ENCODE data around the gene DPP6.

DPP6 gene

GRCh38 chr7:154336295-154336694 lies 284.1 kb downstream of the DPP6 start:
- DNase-seq (ENCODE audit: low read depth, low spot score) = no peak

DNA sequence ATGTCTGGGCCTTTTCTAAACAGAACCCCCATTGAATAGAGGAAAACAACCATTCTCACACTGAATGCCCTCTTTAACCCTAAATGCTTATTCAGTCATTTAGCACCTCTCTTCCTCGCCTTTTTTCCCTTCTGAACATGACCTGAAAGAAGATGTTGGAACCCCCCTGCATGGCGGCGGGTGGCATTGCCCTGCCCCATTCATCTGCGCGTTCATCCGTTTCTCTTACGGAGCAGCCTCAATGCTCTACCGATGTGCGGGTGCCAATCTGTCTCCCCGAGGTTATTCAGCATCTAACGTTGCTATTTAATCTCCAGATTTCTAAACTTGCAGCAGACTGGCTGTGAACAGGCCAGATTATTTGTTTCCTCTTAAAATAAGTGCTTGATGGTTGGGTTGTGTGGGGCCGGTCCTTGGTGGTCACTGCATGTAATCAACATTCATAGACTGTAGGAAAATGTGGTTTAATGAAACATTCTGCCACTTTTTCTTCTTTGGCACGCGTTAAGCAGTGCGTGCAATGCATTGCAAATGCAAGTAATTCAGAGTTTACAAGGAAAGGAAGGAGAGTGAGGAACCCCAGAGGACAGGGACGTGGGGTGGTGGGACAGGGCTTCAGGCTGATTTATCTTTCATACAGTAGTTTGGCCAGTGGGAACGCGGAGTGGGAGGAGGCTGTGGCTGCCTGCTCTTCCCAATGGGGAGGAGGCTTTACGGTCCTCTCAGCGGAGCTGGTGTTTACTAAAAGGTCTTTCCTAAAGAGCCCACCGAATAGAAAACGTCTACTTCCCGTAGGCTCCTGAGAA lies 286.7 kb downstream of the DPP6 start:
- no peak for DNase-seq (ENCODE audit: low read depth, low spot score)

DNA sequence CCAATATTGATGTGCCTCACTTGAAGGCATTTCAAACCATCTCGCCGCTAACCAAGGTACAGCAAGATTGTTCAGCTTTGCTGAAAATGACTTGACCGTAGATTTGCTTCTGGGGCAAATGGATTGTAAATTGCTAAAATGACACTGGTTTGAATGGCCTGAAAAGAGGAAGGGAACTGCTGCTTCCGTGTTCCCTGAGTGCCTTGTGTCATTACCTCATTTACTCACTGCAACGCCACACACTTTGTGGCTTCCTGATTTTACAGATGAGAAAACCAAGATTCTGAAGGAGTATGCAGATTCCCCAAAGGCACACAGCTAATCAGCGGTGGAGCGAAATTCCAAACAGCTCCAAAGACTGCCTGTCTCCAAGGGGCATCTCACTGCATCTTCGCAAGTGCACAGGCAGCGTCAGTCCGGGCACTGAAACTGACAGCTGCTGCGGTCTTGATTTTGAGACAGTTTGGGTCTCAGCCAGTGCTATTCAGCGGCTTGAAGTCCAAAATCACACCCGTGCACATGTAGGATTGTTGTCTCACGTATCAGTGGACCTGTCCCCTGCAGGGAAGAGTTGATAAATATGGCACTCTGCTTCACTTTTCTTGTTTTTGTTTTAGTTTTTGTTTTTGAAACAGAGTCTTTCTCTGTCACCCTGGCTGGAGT lies 290.9 kb downstream of the DPP6 start:
- DNase-seq (ENCODE audit: low read depth, low spot score) = no peak

DNA sequence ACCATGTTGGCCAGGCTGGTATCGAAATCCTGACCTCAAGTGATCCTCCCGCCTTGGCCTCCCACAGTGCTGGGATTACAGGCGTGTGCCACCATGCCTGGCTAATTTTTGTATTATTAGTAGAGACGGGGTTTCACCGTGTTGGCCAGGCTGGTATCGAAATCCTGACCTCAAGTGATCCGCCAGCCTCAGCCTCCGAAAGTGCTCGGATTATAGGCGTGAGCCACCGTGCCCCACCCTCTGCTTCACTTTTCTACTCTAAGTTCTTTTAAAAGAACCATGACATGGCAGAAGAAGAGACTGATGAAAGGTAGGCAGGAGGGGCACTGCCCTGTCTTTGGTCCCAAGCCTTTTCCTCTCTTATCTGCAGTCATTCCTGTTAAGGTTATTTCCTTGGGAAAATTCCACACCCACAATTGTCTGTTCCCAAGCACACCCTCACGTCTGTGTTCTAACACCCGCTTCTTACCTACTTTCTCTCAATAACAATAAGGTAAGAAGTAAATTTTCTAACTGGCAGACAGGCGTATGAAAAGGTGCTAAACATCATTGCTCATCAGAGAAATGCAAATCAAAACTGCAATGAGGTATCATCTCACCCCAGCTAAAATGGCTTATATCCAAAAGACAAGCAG lies 291.7 kb downstream of the DPP6 start:
- DNase-seq (ENCODE audit: low read depth, low spot score) = no peak

GRCh38 chr7:154345093-154345492 lies 292.9 kb downstream of the DPP6 start:
- DNase-seq (ENCODE audit: low read depth, low spot score) = no peak

DNA sequence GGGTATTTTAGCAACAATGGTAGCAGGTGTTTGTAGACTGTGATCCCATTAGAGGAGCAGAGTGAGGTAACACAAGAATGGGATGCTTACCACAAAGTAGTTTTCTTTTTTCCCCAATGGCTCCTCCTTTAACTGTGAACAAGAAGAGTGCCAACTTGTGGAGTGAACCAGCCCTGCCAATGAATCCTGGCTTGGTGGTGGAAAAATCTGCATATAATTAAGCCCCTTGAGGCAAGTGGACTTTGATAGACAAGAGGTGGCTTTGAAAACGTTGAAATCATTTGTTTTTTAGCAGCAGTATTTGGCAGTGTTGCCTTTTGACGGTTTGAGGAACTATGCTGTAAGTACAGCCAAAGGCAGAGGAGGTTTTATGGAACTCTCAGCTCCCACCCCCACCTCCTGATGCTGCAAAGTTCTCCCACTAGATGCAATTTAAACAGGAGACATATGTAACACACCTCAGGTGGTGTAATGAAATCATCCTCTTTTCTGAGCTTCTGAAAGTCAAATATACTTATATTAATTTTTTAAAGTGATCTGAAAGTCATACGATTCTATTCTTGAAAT lies 295.6 kb downstream of the DPP6 start:
- no peak for DNase-seq (ENCODE audit: low read depth, low spot score)

DNA sequence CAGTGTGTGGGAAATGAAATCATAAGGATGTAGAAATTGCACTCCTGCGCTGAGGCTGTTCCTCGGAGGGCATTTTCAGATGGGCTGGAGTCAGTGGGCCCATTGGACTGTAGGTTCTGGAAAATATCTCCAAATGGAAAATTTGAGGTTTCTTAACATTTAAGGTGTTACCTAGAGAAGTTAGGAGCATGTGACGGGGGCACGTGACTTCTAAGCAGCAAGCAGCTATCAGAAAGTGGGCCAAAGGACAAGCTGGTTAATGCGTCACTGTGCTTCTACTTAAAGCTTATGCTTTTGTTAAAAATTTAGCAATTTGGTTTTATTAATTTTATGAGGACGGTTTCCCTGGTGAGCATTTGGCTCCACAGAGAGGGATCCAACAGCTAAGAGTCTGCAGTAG lies 298.7 kb downstream of the DPP6 start:
- DNase-seq (ENCODE audit: low read depth, low spot score) = no peak

DNA sequence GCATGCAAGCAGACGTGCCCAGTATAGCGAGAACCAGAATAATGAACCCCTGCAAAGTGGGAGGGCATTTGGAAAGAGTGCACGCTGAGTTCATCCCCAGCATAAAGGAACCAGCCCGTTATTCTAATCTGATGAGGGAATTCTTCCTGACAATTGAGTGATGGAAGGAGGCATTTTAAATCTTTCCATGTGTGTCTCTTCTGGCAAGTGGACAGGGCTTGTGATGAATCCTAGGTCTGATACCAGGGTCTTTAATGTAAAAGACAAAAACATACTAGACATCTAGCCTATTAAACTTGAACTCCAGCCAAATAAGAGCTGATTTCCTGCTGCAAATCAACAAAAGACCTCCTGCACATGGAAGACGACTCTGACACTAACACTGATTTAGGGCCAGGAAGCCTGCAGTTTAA lies 301.2 kb downstream of the DPP6 start:
- DNase-seq (ENCODE audit: low read depth, low spot score) = no peak

DNA sequence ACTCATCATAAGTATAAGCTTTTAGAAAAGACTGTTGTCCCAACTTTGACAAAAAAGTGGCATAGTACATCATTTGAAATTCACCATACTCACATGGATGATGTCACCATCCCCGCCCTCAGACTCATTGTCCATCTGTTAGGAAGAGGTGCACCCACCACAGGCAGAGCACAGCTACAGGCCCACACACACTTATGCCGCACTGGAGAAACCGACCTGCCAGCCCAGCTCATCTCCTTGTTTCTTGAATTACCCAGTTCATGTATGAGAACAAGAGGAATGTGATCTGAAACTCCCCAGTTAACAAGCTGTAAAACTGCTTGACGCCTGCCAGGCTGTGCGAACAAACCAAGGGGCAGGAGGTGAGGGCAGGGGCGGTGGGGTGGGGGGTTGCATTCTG lies 312.0 kb downstream of the DPP6 start:
- no peak for DNase-seq (ENCODE audit: low read depth, low spot score)

- DNase-seq (ENCODE audit: low read depth, low spot score) = no peak
These were observed 319.2 kb downstream of the DPP6 start for GRCh38 chr7:154371424-154371823.

DNA sequence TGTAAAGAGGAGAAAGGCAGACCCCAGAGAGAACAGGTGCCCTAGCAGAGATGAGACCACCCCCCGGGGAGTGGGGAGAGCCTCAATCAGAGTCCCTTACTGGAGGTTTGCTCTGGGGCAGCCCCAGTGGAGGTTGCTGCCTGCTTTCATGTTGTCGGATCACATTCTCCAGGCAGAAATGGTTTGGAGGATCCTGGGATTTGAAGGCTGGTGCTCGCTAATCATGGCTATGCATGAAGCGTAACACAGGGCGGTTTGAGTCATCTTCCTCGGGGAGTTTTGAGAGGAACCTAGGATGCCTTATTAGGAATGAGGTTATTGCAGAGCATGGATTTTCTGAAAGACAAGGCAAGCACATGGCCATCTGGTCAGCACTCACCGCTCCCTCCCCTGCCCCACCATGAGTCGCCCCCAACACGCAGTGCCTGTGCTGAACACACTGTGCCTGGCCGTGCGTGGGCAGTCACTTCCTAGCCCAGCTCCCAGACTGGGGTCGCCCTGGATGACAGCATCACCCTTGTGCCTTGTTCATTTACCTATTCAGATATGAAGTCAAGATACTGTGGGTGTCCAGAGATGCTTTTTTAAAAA lies 319.9 kb downstream of the DPP6 start:
- no peak for DNase-seq (ENCODE audit: low read depth, low spot score)

DNA sequence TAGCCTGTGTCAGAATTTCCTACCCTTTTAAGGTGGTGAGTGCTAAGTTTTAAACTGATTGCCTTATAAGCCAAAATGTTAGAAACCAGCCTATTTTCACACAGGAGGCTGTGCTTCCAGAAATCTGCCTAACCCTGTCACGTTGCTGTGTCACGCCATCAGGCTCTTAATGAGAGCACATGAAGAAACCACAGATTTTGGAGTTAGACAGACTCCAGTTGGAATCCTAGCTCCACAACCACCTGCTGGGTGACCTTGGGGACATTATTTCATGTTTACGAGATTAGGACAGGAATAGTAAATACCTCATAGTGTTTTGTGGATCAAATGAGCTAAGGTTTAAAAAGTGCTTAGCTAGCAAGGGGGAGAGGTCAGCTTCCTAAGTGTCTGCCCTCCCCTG lies 321.8 kb downstream of the DPP6 start:
- no peak for DNase-seq (ENCODE audit: low read depth, low spot score)

DNA sequence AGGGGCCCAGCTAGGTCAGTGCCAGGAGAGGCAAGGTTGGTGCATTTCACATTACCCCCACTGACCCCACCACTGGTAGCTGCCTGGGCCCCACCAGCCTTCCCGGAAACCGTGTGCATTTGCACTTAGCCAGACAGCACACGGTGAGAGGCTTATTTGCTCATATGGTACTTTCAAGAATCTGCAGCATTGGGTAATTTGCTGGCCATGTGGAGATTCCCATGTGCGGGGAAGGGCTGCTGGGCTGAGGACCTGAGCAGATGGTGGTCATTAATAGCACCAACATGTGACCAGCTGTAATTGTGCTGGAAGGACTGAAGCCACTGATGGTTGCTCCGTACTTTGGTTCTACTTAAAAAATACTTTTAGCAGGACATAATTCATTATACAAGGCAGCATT lies 323.8 kb downstream of the DPP6 start:
- DNase-seq (ENCODE audit: low read depth, low spot score) = no peak

GRCh38 chr7:154380771-154381170 lies 328.6 kb downstream of the DPP6 start:
- DNase-seq (ENCODE audit: low read depth, low spot score) = no peak

GRCh38 chr7:154383045-154383444 lies 330.8 kb downstream of the DPP6 start:
- no peak for DNase-seq (ENCODE audit: low read depth, low spot score)

- DNase-seq (ENCODE audit: low read depth, low spot score) = no peak
These were observed 333.0 kb downstream of the DPP6 start for GRCh38 chr7:154385214-154385613.

DNA sequence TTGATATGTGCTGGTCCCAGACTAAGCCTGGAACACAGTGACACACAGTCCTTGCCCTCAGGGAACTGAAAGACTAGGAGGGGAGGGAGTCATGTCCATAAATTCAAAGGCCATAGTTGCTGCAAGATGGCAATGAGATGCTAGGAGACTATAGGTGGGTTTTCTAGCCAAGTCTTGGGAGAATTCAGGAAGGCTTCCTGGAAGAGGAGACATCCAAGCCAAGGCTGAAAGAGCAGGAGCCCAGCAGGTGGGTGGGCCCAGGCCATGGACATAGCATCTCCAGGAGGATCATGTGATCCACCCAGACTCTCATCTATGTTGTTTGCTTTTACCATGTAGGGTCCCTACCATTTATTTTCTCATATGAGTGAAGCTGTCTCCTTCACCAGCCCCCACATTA lies 335.1 kb downstream of the DPP6 start:
- DNase-seq (ENCODE audit: low read depth, low spot score) = no peak

DNA sequence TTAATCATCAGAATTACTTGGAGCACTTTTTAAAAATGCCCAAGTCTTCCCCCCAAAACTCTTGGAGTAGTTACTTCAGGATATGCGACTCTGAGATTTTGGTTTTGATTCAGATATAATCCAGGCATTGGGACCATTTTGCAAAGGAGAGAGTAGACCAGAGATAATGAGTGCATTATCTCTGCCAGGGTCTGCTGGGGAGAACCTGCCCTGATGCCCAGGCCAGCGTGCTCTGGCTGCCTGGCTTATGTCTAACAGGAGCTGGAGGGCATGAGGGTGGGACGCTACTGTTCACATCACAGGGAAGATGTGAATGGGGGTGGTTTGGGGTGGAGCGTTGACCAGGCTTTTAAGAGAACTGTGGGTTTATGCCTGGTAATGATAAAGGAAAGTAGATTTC lies 336.2 kb downstream of the DPP6 start:
- DNase-seq (ENCODE audit: low read depth, low spot score) = no peak

- DNase-seq (ENCODE audit: low read depth, low spot score) = no peak
These were observed 336.8 kb downstream of the DPP6 start for GRCh38 chr7:154388999-154389398.

DNA sequence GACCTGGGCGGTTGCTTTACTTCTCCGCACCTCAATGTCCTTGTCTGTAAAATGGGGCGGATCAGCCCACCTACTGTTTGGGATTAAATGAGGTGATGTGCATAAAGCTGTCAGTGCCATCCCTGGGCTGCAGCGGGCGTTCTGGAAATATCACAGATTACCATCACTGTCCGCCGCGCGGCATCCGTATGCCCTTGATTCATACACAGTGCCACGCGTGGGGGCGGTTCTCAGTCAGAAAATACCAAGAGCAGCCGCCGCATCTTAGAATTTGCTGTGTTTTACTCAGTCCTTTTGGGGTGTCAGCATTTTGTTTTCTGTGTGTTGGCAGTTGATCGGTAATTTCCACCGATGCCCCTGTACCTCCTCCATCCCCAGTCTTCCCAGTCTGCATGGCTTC lies 338.8 kb downstream of the DPP6 start:
- no peak for DNase-seq (ENCODE audit: low read depth, low spot score)

- DNase-seq (ENCODE audit: low read depth, low spot score) = no peak
These were observed 342.6 kb downstream of the DPP6 start for GRCh38 chr7:154394804-154395203.

DNA sequence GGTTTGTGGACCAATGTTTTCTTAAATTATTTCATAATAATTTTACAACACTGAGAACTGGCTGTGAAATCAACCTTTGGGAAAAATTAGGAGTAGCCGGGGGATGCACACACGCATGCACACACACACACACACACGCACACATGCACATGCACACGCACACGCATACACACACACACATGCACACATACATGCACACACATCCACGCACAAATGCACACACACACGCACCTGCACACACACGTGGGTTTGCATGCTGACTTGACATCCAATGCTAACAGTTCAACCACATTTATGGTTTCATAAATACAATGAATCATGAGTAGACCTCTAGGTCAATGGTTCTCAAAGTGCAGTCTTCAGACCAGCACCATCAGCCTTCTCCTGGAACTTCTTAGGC lies 354.1 kb downstream of the DPP6 start:
- no peak for DNase-seq (ENCODE audit: low read depth, low spot score)

Data from activated naive CD8-positive, alpha-beta T cell treated with anti-CD3 and anti-CD28 coated beads, Interleukin-2, amount 50 U/mL, for 16 hours (primary cell).